SK-N-SH (cell line): ENCODE results near the gene C4B. TPM values are rescaled to one million over a fixed set of nuclear protein-coding genes. Genes with fewer than 3 reads are reported as not detected.
"Not testable (repeated sequence)": the region's sequence is repeated elsewhere in the genome, so short reads cannot be mapped to it uniquely, and the experiment has no call there.

Experiments used
- CTCF ChIA-PET: fragments of 300-600, 350-600 bp; formaldehyde crosslinking; extraction: SDS; loops from one replicate; lab custom pipeline; 2021; lab: Yijun Ruan, JAX
- POLR2A ChIA-PET: fragments of 350-600 bp; sonication (Branson Sonifier 250); formaldehyde crosslinking; extraction: SDS; loops from one replicate; lab custom pipeline; 2020; ENCODE audit warnings: antibody characterized with exemption, inconsistent platforms; lab: Yijun Ruan, JAX
- DNase-seq: peaks from one replicate; pipeline ENCODE4 v3.0.0; 2012
- H2AFZ ChIP-seq: fragments of 200-600 bp; sonication (generic); 2 replicates; pipeline ENCODE4 v1.8.1; 2016; ENCODE audit warnings: antibody characterized with exemption, mild to moderate bottlenecking, low read depth
- H3F3A ChIP-seq: fragments of 200-600 bp; sonication (generic); replicated peaks from 2 replicates; pipeline ENCODE3; 2016; ENCODE audit warnings: antibody characterized with exemption, mild to moderate bottlenecking; ENCODE audit not compliant: insufficient read depth
- H3K27ac ChIP-seq, 2 experiments: fragments of 200-500 bp in 1 of 2; fragments of 200-600 bp in 1 of 2; sonication (Bioruptor generic) in 1 of 2; sonication (generic), shearing (Covaris generic) in 1 of 2; 2 replicates each; pipeline versions ENCODE4 v1.5.1 to v1.6.1; 2014 to 2016; ENCODE audit warnings: low read depth in 2 of 2, inconsistent platforms in 1 of 2, low read length in 1 of 2, mild to moderate bottlenecking in 1 of 2, mixed read lengths in 1 of 2
- H3K27me3 ChIP-seq: fragments of 200-600 bp; sonication (generic), shearing (Covaris generic); 2 replicates; pipeline ENCODE4 v1.6.1; 2016; ENCODE audit warnings: mixed run types; ENCODE audit not compliant: insufficient read depth
- H3K36me3 ChIP-seq, 2 experiments: fragments of 200-500 bp in 1 of 2; fragments of 200-600 bp in 1 of 2; sonication (Bioruptor generic) in 1 of 2; sonication (generic) in 1 of 2; replicated peaks in 1 of 2; 2 replicates each; pipeline versions ENCODE3 to v1.5.1; 2014 to 2016; ENCODE audit warnings: low read length in 1 of 2, mild to moderate bottlenecking in 1 of 2; ENCODE audit not compliant: insufficient read depth in 2 of 2, control insufficient read depth in 1 of 2
- H3K4me1 ChIP-seq, 2 experiments: fragments of 200-500 bp in 1 of 2; fragments of 200-600 bp in 1 of 2; sonication (Bioruptor generic) in 1 of 2; sonication (generic), shearing (Covaris generic) in 1 of 2; 2 replicates each; pipeline versions ENCODE4 v1.5.1 to v1.6.1; 2014 to 2016; ENCODE audit warnings: low read depth in 1 of 2, low read length in 1 of 2, mixed run types in 1 of 2; ENCODE audit not compliant: insufficient read depth in 2 of 2, control insufficient read depth in 1 of 2
- H3K4me2 ChIP-seq: fragments of 200-600 bp; sonication (generic), shearing (Covaris generic); 2 replicates; pipeline ENCODE4 v1.6.1; 2017; ENCODE audit warnings: mixed run types
- H3K4me3 ChIP-seq, 2 experiments: fragments of 200-500 bp in 1 of 2; fragments of 200-600 bp in 1 of 2; sonication (Bioruptor generic) in 1 of 2; sonication (generic), shearing (Covaris generic) in 1 of 2; 2 replicates each; pipeline versions ENCODE4 v1.5.1 to v1.8.1; 2014 to 2016; ENCODE audit warnings: low read depth in 2 of 2, inconsistent platforms in 1 of 2, low read length in 1 of 2, mild to moderate bottlenecking in 1 of 2, mixed read lengths in 1 of 2, moderate library complexity in 1 of 2
- H3K79me2 ChIP-seq: fragments of 200-600 bp; sonication (generic); 2 replicates; pipeline ENCODE4 v1.8.1; 2017; ENCODE audit warnings: mild to moderate bottlenecking; ENCODE audit not compliant: insufficient read depth
- H3K9ac ChIP-seq: fragments of 200-600 bp; sonication (generic); 2 replicates; pipeline ENCODE4 v1.6.1; 2017; ENCODE audit warnings: mixed run types
- H3K9me2 ChIP-seq: fragments of 200-600 bp; sonication (generic); 2 replicates; pipeline ENCODE4 v1.6.1; 2017; ENCODE audit warnings: mixed run types
- H3K9me3 ChIP-seq: fragments of 200-600 bp; sonication (generic); 2 replicates; pipeline ENCODE4 v1.6.1; 2017; ENCODE audit warnings: mixed run types, mild to moderate bottlenecking, moderate library complexity
- H4K20me1 ChIP-seq: fragments of 200-600 bp; sonication (generic); 2 replicates; pipeline ENCODE4 v1.6.1; 2017; ENCODE audit warnings: mild to moderate bottlenecking, mixed run types; ENCODE audit not compliant: insufficient read depth
- EP300 ChIP-seq, 2 experiments: IDR thresholded peaks; 2 replicates each; pipeline versions ENCODE4 v1.4.0 to v1.6.1; 2012; ENCODE audit warnings: borderline replicate concordance in 1 of 2, low read depth in 1 of 2, low read length in 1 of 2
- FOXJ3 ChIP-seq: sonication (generic); formaldehyde crosslinking; IDR thresholded peaks from 2 replicates; pipeline ENCODE4 v1.5.1; 2020; ENCODE audit warnings: mild to moderate bottlenecking, missing genetic modification reagents
- GABPA ChIP-seq: IDR thresholded peaks from 2 replicates; pipeline ENCODE4 v1.4.0; 2012; ENCODE audit warnings: low read depth, mild to moderate bottlenecking
- GATA2 ChIP-seq: sonication (generic); formaldehyde crosslinking; IDR thresholded peaks from 2 replicates; pipeline ENCODE4 v1.5.0; 2020; ENCODE audit warnings: mild to moderate bottlenecking, missing genetic modification reagents
- JUND ChIP-seq: IDR thresholded peaks from 2 replicates; pipeline ENCODE4 v1.4.0; 2012
- POLR2AphosphoS5 ChIP-seq: IDR thresholded peaks from 2 replicates; pipeline ENCODE4 v1.6.1; 2012; ENCODE audit warnings: low read depth, low read length
- SMC3 ChIP-seq: IDR thresholded peaks from 2 replicates; pipeline ENCODE4 v1.6.1; 2012; ENCODE audit warnings: low read depth, low read length, improper control_type of control experiment
- TAF1 ChIP-seq: IDR thresholded peaks from 2 replicates; pipeline ENCODE4 v1.6.1; 2012; ENCODE audit warnings: low read depth, mild to moderate bottlenecking, low read length, moderate library complexity, borderline replicate concordance
- whole genome bisulfite sequencing: methylation state at CpG from one replicate; pipeline ENCODE4 v1.1.6; 2017; ENCODE audit warnings: low lambda C conversion rate; 5-methylcytosine and 5-hydroxymethylcytosine counted together
- polyA plus RNA-seq, 3 experiments: library from polyadenylated mRNA; depleted of rRNA; stranded (reverse); fragments of >200 nt; gene quantifications; 2 replicates each; pipeline ENCODE4 v1.2.3, GENCODE V29; 2012
- TF ChIP-seq, protein P1 (sequence below): fragments of 150-350 bp; IDR thresholded peaks from 2 replicates; pipeline ENCODE4 v1.6.1; 2016; ENCODE audit warnings: mild to moderate bottlenecking, low read depth, low read length

Gene C4B
- polyA plus RNA-seq, 1 of the 3 experiments (the other 2 are of a cell fraction): 10.9 TPM

- H3K4me1 ChIP-seq: peaks cover 5 to 26% of the 10 kb centered on the region in 2 experiments; a peak in 3 of 4 replicates
- no peaks in the 10 kb centered on the region for H3K9me3 ChIP-seq
- H2AFZ ChIP-seq: peak overlapping the region; percentile 82
- H3F3A ChIP-seq: peaks cover 10% of the 10 kb centered on the region
- peak overlapping the region; percentile 99 for H3K4me2 ChIP-seq
- peaks cover 51% of the 10 kb centered on the region for H3K79me2 ChIP-seq
- no peak for DNase-seq
- no peaks in the 10 kb centered on the region for H3K9me2 ChIP-seq
- WGBS: 5% methylated on average over 10 of the region's 19 CpGs
- CTCF ChIA-PET: interaction anchor here (1.5 to 5.2 kb wide), 4 partner anchors 13 to 24 kb away, joined by 6 to 19 read pairs (median 8); partner anchors contain the start of genes NELFE and SKIC2
- no peaks in the 10 kb centered on the region for H3K27me3 ChIP-seq
- H3K9ac ChIP-seq: peak overlapping the region; percentile 95
- POLR2A ChIA-PET: interaction anchor here (0.6 to 2.4 kb wide), 2 partner anchors 14 to 443 kb away, joined by 3 to 14 read pairs; partner anchors contain the start of genes NELFE and SKIC2
- no peaks in the 10 kb centered on the region for H4K20me1 ChIP-seq
- peaks cover 7 to 25% of the 10 kb centered on the region in 2 experiments for H3K36me3 ChIP-seq
- H3K4me3 ChIP-seq: peak overlapping the region; percentile 91 to 94
- peak overlapping the region; percentile 95 to 97 for H3K27ac ChIP-seq
- TF ChIP-seq POLR2AphosphoS5: no peak
- TF ChIP-seq FOXJ3 (CRISPR knock-in tag): no peak
- no peak for TF ChIP-seq TAF1
- TF ChIP-seq EP300 (IDR thresholded peaks at IDR 0.05; ENCODE audit: borderline replicate concordance in 1 of 2, low read depth in 1 of 2, low read length in 1 of 2): no peak
- TF ChIP-seq SMC3: no peak
- no peak for TF ChIP-seq JUND
- no peak for TF ChIP-seq GATA2 (CRISPR knock-in tag)
- no peak for TF ChIP-seq GABPA
- TF ChIP-seq, protein P1, sequence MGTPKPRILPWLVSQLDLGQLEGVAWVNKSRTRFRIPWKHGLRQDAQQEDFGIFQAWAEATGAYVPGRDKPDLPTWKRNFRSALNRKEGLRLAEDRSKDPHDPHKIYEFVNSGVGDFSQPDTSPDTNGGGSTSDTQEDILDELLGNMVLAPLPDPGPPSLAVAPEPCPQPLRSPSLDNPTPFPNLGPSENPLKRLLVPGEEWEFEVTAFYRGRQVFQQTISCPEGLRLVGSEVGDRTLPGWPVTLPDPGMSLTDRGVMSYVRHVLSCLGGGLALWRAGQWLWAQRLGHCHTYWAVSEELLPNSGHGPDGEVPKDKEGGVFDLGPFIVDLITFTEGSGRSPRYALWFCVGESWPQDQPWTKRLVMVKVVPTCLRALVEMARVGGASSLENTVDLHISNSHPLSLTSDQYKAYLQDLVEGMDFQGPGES: no peak
- TF ChIP-seq, all 33 proteins: peak for 0
These were observed 41.8 kb upstream of the C4B start for GRCh38 chr6:31972709-31973350.

GRCh38 chr6:31976065-31976464 lies 38.5 kb upstream of the C4B start:
- H3K9me2 ChIP-seq, POLR2A ChIA-PET, H3F3A ChIP-seq, CTCF ChIA-PET, H3K4me2 ChIP-seq, DNase-seq, H3K27ac ChIP-seq, H4K20me1 ChIP-seq, H3K9me3 ChIP-seq, H3K27me3 ChIP-seq, H3K9ac ChIP-seq, H3K4me3 ChIP-seq, H2AFZ ChIP-seq: not testable (repeated sequence)
- 90% methylated on average over 13 of the region's 30 CpGs for WGBS
- Histone ChIP-seq H3K36me3 (peaks cover 8 to 17% of the 10 kb centered on the region in 2 experiments), H3K79me2 (peaks cover 41% of the 10 kb centered on the region), H3K4me1 (peaks cover 0 to 12% of the 10 kb centered on the region in 2 experiments; a peak in 3 of 4 replicates)
